Endothelial cell of umbilical vein (primary cell): Measurements from ENCODE around the gene PFKL. TPM values are rescaled to one million over a fixed set of nuclear protein-coding genes. Genes with fewer than 3 reads are reported as not detected.

Source experiments
- BruUV-seq: library from RNA; stranded (reverse); fragments of 400-500 nt; replicated peaks from 2 replicates; lab custom pipeline; 2021; lab: Mats Ljungman, UMichigan
- CTCF ChIA-PET: fragments of 300-600, 350-600 bp; sonication (Branson Sonifier 250); formaldehyde crosslinking; loops from one replicate; lab custom pipeline; 2021; ENCODE audit warnings: antibody characterized with exemption, inconsistent platforms; lab: Charles Lee
- POLR2A ChIA-PET: fragments of 300-600, 350-600 bp; sonication (Branson Sonifier 250); formaldehyde crosslinking; loops from one replicate; lab custom pipeline; 2021; ENCODE audit warnings: antibody characterized with exemption, inconsistent platforms; lab: Charles Lee
- DNase-seq: peaks from one replicate; pipeline ENCODE4 v3.0.0-alpha.2; 2011; ENCODE audit warnings: low read depth, low spot score
- FAIRE-seq: peaks from 2 replicates; lab custom pipeline; 2011; peaks lifted over from hg19 to GRCh38; lab: Jason Lieb, UNC
- H2AFZ ChIP-seq: 2 replicates; pipeline ENCODE4 v1.6.0; 2012; ENCODE audit warnings: low read depth, low read length, control low read depth, inconsistent platforms
- H3K27ac ChIP-seq: 2 replicates; pipeline ENCODE4 v1.5.1; 2011; ENCODE audit warnings: low read depth, mild to moderate bottlenecking, control low read depth, low read length, moderate library complexity; ENCODE audit not compliant: insufficient read depth
- H3K27me3 ChIP-seq, 2 experiments: 2 replicates each; pipeline versions ENCODE4 v1.6.0 to v1.6.1; 2011; ENCODE audit warnings: low read length in 2 of 2, mixed read lengths in 1 of 2; ENCODE audit not compliant: control insufficient read depth in 2 of 2, insufficient read depth in 2 of 2
- H3K36me3 ChIP-seq, 2 experiments: 2 replicates in 1 of 2; 3 replicates in 1 of 2; pipeline ENCODE4 v1.5.1; 2011; ENCODE audit warnings: low read length in 2 of 2, mild to moderate bottlenecking in 1 of 2, moderate library complexity in 1 of 2; ENCODE audit not compliant: control insufficient read depth in 2 of 2, insufficient read depth in 2 of 2; ENCODE audit errors: extremely low read depth in 1 of 2
- H3K4me1 ChIP-seq: 3 replicates; pipeline ENCODE4 v1.5.1; 2011; ENCODE audit warnings: mild to moderate bottlenecking, low read length; ENCODE audit not compliant: control insufficient read depth, insufficient read depth; ENCODE audit errors: extremely low read depth
- H3K4me2 ChIP-seq: 2 replicates; pipeline ENCODE4 v1.6.1; 2011; ENCODE audit warnings: low read length, control low read depth, mixed read lengths; ENCODE audit not compliant: insufficient read depth
- H3K4me3 ChIP-seq, 3 experiments: fragments of 200-600 bp in 1 of 3; sonication (generic), shearing (Covaris generic) in 1 of 3; replicated peaks in 1 of 3; 2 replicates each; pipeline ENCODE4 v1.5.1; 2011 to 2016; ENCODE audit warnings: control low read depth in 3 of 3, low read length in 3 of 3, mild to moderate bottlenecking in 2 of 3, inconsistent platforms in 1 of 3, low read depth in 1 of 3, moderate library complexity in 1 of 3; ENCODE audit not compliant: insufficient read depth in 1 of 3
- H3K79me2 ChIP-seq: 2 replicates; pipeline ENCODE4 v1.6.0; 2012; ENCODE audit warnings: low read length, inconsistent platforms; ENCODE audit not compliant: control insufficient read depth, insufficient read depth
- H3K9ac ChIP-seq: replicated peaks from 2 replicates; pipeline ENCODE3; 2011; ENCODE audit warnings: low read length, control low read depth; ENCODE audit not compliant: insufficient read depth; ENCODE audit errors: extremely low read depth
- H3K9me1 ChIP-seq: replicated peaks from 3 replicates; pipeline ENCODE4 v1.6.0; 2011; ENCODE audit warnings: mild to moderate bottlenecking, low read length; ENCODE audit not compliant: control insufficient read depth, insufficient read depth; ENCODE audit errors: extremely low read depth
- H3K9me3 ChIP-seq: replicated peaks from 2 replicates; pipeline ENCODE4 v1.5.1; 2012; ENCODE audit warnings: low read length, inconsistent platforms; ENCODE audit not compliant: control insufficient read depth, insufficient read depth
- H4K20me1 ChIP-seq: replicated peaks from 2 replicates; pipeline ENCODE3; 2011; ENCODE audit warnings: mild to moderate bottlenecking, low read length; ENCODE audit not compliant: control insufficient read depth, insufficient read depth; ENCODE audit errors: extremely low read depth
- EZH2 ChIP-seq: IDR thresholded peaks from 2 replicates; pipeline ENCODE4 v1.6.1; 2012; ENCODE audit warnings: borderline replicate concordance, low read depth, mild to moderate bottlenecking, moderate library complexity, low read length, inconsistent platforms; ENCODE audit not compliant: severe bottlenecking
- FOS ChIP-seq: IDR thresholded peaks from 2 replicates; pipeline ENCODE4 v1.6.1; 2011; ENCODE audit warnings: mild to moderate bottlenecking, low read length, moderate library complexity, borderline replicate concordance; ENCODE audit not compliant: insufficient read depth
- GATA2 ChIP-seq: IDR thresholded peaks from 2 replicates; pipeline ENCODE4 v1.7.0; 2011; ENCODE audit warnings: low read depth, mild to moderate bottlenecking, moderate library complexity, mixed read lengths, low read length; ENCODE audit not compliant: insufficient read length, insufficient read depth
- JUN ChIP-seq: IDR thresholded peaks from 2 replicates; pipeline ENCODE4 v1.6.1; 2011; ENCODE audit warnings: borderline replicate concordance, low read depth; ENCODE audit not compliant: insufficient read length, insufficient read depth
- MYC ChIP-seq: IDR thresholded peaks from one replicate; pipeline ENCODE4 v1.6.1; 2011; ENCODE audit warnings: mild to moderate bottlenecking, low read depth, low read length
- POLR2A ChIP-seq: IDR thresholded peaks from 2 replicates; pipeline ENCODE4 v1.6.1; 2012; ENCODE audit warnings: low read depth, mild to moderate bottlenecking, control low read depth, low read length
- POLR2AphosphoS5 ChIP-seq: IDR thresholded peaks from 2 replicates; pipeline ENCODE4 v1.6.1; 2012; ENCODE audit warnings: low read depth, mild to moderate bottlenecking, control low read depth, low read length, moderate library complexity; ENCODE audit not compliant: insufficient read depth
- dilution Hi-C: fragments of 300-500 bp; cut with MboI; formaldehyde crosslinking; loops from one replicate; pipeline ENCODE4 v1.15.0; 2019; ENCODE audit warnings: low sequenced_read_pairs; ENCODE audit not compliant: extremely low pct_ligation_motif_present
- intact Hi-C: fragments of 100-400 bp; cut with micrococcal nuclease; formaldehyde crosslinking; loops from one replicate; pipeline ENCODE4 v1.10.0; 2022
- polyA plus RNA-seq, 4 experiments: library from polyadenylated mRNA; depleted of rRNA in 3 of 4; stranded (reverse) in 3 of 4; unstranded in 1 of 4; fragments of >200 nt; gene quantifications; 2 replicates each; pipeline versions ENCODE4 v1.2.1 to v1.2.3, GENCODE V29; 2011 to 2012; ENCODE audit warnings: missing spikeins in 1 of 4
- total RNA-seq: library from RNA; stranded (reverse); gene quantifications from 2 replicates; pipeline ENCODE4 v1.2.3, GENCODE V29; 2021
- TF ChIP-seq, protein P1 (sequence below): IDR thresholded peaks from 2 replicates; pipeline ENCODE4 v1.6.1; 2011; ENCODE audit not compliant: insufficient read depth, insufficient read length
- TF ChIP-seq, protein P2 (sequence below), 2 donors: IDR thresholded peaks; 1 replicate in 1 of 2; 2 replicates in 1 of 2; pipeline ENCODE4 v1.5.1; 2011; ENCODE audit warnings: low read length in 2 of 2, mild to moderate bottlenecking in 2 of 2, moderate library complexity in 2 of 2, control low read depth in 1 of 2, inconsistent platforms in 1 of 2, low read depth in 1 of 2; ENCODE audit not compliant: insufficient read depth in 1 of 2; ENCODE audit errors: extremely low read depth in 1 of 2

Gene PFKL
- total and polyA plus RNA-seq, 2 donors (not counting 3 experiments of a cell fraction or from before 2014, with no cell fraction given): 137 to 154 TPM

DNA sequence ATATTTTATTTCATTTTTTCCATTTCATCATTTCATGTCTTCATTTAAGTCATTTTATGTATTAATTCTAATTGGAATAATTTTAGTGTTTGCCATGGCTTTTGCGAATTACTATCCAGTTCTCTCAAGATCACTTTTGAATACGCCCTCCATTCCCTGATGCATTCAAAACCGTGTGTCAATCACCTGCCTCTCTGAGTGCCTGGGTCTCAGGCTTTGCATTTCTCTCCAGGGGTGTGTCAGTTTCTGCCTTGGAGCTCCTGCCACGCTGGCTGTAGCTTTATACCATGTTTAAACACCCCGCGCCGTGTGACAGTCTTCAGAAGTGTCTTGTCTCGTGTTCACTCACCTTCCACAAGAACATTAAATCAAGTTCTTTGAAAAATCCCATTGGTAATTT, 30.8 kb upstream of the PFKL start:
- Histone ChIP-seq H3K27ac (no peak overlapping the region), H3K36me3 (no peaks in the 10 kb centered on the region), H4K20me1 (no peaks in the 10 kb centered on the region), H3K4me1 (no peaks in the 10 kb centered on the region), H3K4me2 (no peak overlapping the region), H3K9ac (no peak overlapping the region), H3K9me3 (no peaks in the 10 kb centered on the region), H3K9me1 (no peaks in the 10 kb centered on the region), H3K27me3 (no peaks in the 10 kb centered on the region), H2AFZ (no peak overlapping the region), H3K4me3 (no peak overlapping the region), H3K79me2 (no peaks in the 10 kb centered on the region)
- no peak for TF ChIP-seq POLR2AphosphoS5
- no peak for TF ChIP-seq MYC
- no peak for TF ChIP-seq FOS
- no peak for TF ChIP-seq GATA2
- TF ChIP-seq, protein P1, sequence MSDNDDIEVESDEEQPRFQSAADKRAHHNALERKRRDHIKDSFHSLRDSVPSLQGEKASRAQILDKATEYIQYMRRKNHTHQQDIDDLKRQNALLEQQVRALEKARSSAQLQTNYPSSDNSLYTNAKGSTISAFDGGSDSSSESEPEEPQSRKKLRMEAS: no peak
- TF ChIP-seq EZH2: no peak
- TF ChIP-seq, protein P2, sequence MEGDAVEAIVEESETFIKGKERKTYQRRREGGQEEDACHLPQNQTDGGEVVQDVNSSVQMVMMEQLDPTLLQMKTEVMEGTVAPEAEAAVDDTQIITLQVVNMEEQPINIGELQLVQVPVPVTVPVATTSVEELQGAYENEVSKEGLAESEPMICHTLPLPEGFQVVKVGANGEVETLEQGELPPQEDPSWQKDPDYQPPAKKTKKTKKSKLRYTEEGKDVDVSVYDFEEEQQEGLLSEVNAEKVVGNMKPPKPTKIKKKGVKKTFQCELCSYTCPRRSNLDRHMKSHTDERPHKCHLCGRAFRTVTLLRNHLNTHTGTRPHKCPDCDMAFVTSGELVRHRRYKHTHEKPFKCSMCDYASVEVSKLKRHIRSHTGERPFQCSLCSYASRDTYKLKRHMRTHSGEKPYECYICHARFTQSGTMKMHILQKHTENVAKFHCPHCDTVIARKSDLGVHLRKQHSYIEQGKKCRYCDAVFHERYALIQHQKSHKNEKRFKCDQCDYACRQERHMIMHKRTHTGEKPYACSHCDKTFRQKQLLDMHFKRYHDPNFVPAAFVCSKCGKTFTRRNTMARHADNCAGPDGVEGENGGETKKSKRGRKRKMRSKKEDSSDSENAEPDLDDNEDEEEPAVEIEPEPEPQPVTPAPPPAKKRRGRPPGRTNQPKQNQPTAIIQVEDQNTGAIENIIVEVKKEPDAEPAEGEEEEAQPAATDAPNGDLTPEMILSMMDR (IDR thresholded peaks at IDR 0.05; ENCODE audit: extremely low read depth in 1 of 2, insufficient read depth in 1 of 2, low read depth in 1 of 2, low read length in 2 of 2): no peak
- TF ChIP-seq POLR2A: no peak
- no peak for TF ChIP-seq JUN
- CTCF ChIA-PET: no interaction called here
- DNase-seq (no peak), FAIRE-seq (no peak)
- dilution Hi-C loops: no loop called here
- POLR2A ChIA-PET: no interaction called here
- intact Hi-C loops: no loop called here
- BruUV-seq: no TSS peak
